PC-9 (cell line): Measurements from ENCODE around the gene SMIM11. TPM values are rescaled to one million over a fixed set of nuclear protein-coding genes. Genes with fewer than 3 reads are reported as not detected.

Experiments used
- BruUV-seq: library from RNA; stranded (reverse); fragments of 400-500 nt; replicated peaks from 2 replicates; lab custom pipeline; 2021; lab: Mats Ljungman, UMichigan
- CTCF ChIA-PET: fragments of 300-600 bp; sonication (Branson Sonifier 250); formaldehyde crosslinking; loops from one replicate; lab custom pipeline; 2022; ENCODE audit warnings: antibody characterized with exemption; lab: Charles Lee
- POLR2A ChIA-PET: fragments of 300-600 bp; sonication (Branson Sonifier 250); formaldehyde crosslinking; loops from one replicate; lab custom pipeline; 2022; ENCODE audit warnings: antibody characterized with exemption; ENCODE audit not compliant: unreplicated experiment; lab: Charles Lee
- DNase-seq, 2 experiments: peaks; one replicate each; pipeline versions ENCODE4 v3.0.0 to v3.0.0-alpha.2; 2015 to 2022; ENCODE audit warnings: mixed read lengths in 1 of 2
- H2AFZ ChIP-seq: fragments of 200-600 bp; sonication (generic); 2 replicates; pipeline ENCODE4 v1.8.1; 2017; ENCODE audit warnings: antibody characterized with exemption
- H3F3A ChIP-seq: fragments of 200-600 bp; sonication (generic); 2 replicates; pipeline ENCODE4 v1.8.1; 2017; ENCODE audit warnings: antibody characterized with exemption, mild to moderate bottlenecking, low read depth; ENCODE audit not compliant: insufficient read depth
- H3K27ac ChIP-seq: fragments of 200-600 bp; sonication (generic); 2 replicates; pipeline ENCODE4 v1.6.1; 2016; ENCODE audit warnings: mixed run types
- H3K27me3 ChIP-seq: fragments of 200-600 bp; sonication (generic); 2 replicates; pipeline ENCODE4 v1.6.1; 2016; ENCODE audit warnings: low read depth, mixed run types; ENCODE audit not compliant: insufficient read depth
- H3K36me3 ChIP-seq: fragments of 200-600 bp; sonication (generic); 2 replicates; pipeline ENCODE4 v1.6.1; 2016; ENCODE audit warnings: low read depth, mixed run types
- H3K4me1 ChIP-seq: fragments of 200-600 bp; sonication (generic); replicated peaks from 2 replicates; pipeline ENCODE4 v1.6.1; 2016; ENCODE audit warnings: mixed run types; ENCODE audit not compliant: insufficient read depth
- H3K4me2 ChIP-seq: fragments of 200-600 bp; sonication (generic); 2 replicates; pipeline ENCODE4 v1.6.1; 2017; ENCODE audit warnings: mixed run types
- H3K4me3 ChIP-seq: fragments of 200-600 bp; sonication (generic); 2 replicates; pipeline ENCODE4 v1.6.1; 2016; ENCODE audit warnings: mixed run types
- H3K79me2 ChIP-seq: fragments of 200-600 bp; sonication (generic); 2 replicates; pipeline ENCODE4 v1.6.1; 2017; ENCODE audit warnings: low read depth, mixed run types
- H3K9me2 ChIP-seq: fragments of 200-600 bp; sonication (generic); 2 replicates; pipeline ENCODE4 v1.8.1; 2017; ENCODE audit warnings: mild to moderate bottlenecking; ENCODE audit not compliant: insufficient read depth
- H3K9me3 ChIP-seq: fragments of 200-600 bp; sonication (generic); 2 replicates; pipeline ENCODE4 v1.8.1; 2016; ENCODE audit warnings: low read depth; ENCODE audit not compliant: insufficient read depth
- H4K20me1 ChIP-seq: fragments of 200-600 bp; sonication (generic); 2 replicates; pipeline ENCODE4 v1.8.1; 2017; ENCODE audit not compliant: insufficient read depth
- EZH2 ChIP-seq: fragments of 200-600 bp; sonication (generic); IDR thresholded peaks from 2 replicates; pipeline ENCODE4 v1.8.0; 2017; ENCODE audit warnings: antibody characterized with exemption, low read depth
- intact Hi-C: fragments of 100-400 bp; cut with micrococcal nuclease; formaldehyde crosslinking; loops from one replicate; pipeline ENCODE4 v1.10.0; 2022; ENCODE audit not compliant: unreplicated experiment
- total RNA-seq: library from RNA; stranded (reverse); gene quantifications from 2 replicates; pipeline ENCODE4 v1.2.3, GENCODE V29; 2021
- TF ChIP-seq, protein P1 (sequence below): fragments of 200-600 bp; sonication (generic); conservative IDR thresholded peaks from 2 replicates; pipeline ENCODE4 v1.6.1; 2017; ENCODE audit warnings: mixed run types, antibody characterized with exemption, mild to moderate bottlenecking, moderate library complexity

The SMIM11 gene
- total RNA-seq, 1 experiment from 2014 or later = 3.1 TPM

DNA sequence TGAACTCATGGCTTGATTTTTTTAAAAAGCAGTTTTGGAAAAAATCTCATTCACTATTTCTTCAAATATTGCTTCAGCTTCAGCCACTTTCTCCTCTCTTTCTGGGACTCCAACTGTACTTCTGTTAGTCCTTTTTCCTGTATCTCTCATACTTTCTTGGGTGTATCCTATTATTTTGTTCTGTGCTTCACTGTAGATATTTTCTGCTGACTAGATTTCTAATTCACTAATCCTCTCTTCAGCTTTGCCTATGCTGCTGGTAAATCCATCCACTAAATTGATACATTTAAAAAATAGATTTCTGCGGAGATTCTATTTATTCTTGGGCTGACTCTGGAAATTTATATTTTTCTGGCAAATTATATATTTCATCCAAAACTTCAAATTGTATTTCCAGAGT lies 16.4 kb upstream of the SMIM11 start:
- CTCF ChIA-PET = no interaction called here

GRCh38 chr21:34360488-34361241 lies 14.6 kb upstream of the SMIM11 start:
- Histone ChIP-seq H3K4me1 (no peaks in the 10 kb centered on the region), H3K9me3 (no peaks in the 10 kb centered on the region), H3K4me3 (no peak overlapping the region), H2AFZ (no peak overlapping the region), H3K79me2 (no peaks in the 10 kb centered on the region), H3K36me3 (no peaks in the 10 kb centered on the region), H3K27me3 (no peaks in the 10 kb centered on the region), H3K4me2 (no peak overlapping the region), H3K9me2 (no peaks in the 10 kb centered on the region), H4K20me1 (no peaks in the 10 kb centered on the region), H3F3A (no peaks in the 10 kb centered on the region), H3K27ac (no peak overlapping the region)
- CTCF ChIA-PET = interaction anchor here (0.6 kb wide), 1 partner anchor 290 kb away, joined by 4 read pairs; no protein-coding TSS in a partner anchor
- DNase-seq = no peak
- POLR2A ChIA-PET = no interaction called here
- intact Hi-C loops = no loop called here
- no peak for TF ChIP-seq EZH2
- TF ChIP-seq, protein P1, sequence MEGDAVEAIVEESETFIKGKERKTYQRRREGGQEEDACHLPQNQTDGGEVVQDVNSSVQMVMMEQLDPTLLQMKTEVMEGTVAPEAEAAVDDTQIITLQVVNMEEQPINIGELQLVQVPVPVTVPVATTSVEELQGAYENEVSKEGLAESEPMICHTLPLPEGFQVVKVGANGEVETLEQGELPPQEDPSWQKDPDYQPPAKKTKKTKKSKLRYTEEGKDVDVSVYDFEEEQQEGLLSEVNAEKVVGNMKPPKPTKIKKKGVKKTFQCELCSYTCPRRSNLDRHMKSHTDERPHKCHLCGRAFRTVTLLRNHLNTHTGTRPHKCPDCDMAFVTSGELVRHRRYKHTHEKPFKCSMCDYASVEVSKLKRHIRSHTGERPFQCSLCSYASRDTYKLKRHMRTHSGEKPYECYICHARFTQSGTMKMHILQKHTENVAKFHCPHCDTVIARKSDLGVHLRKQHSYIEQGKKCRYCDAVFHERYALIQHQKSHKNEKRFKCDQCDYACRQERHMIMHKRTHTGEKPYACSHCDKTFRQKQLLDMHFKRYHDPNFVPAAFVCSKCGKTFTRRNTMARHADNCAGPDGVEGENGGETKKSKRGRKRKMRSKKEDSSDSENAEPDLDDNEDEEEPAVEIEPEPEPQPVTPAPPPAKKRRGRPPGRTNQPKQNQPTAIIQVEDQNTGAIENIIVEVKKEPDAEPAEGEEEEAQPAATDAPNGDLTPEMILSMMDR = no peak
- BruUV-seq = no TSS peak

More for the DNA sequence above, 16.4 kb upstream of the SMIM11 start:
- no peaks in the 10 kb centered on the region for H3K27me3 ChIP-seq
- intact Hi-C loops = no loop called here
- no peaks in the 10 kb centered on the region for H3K79me2 ChIP-seq
- DNase-seq = no peak
- no peak overlapping the region for H3K27ac ChIP-seq
- no peaks in the 10 kb centered on the region for H3F3A ChIP-seq
- no peak overlapping the region for H3K4me2 ChIP-seq
- H3K4me1 ChIP-seq = no peaks in the 10 kb centered on the region
- no peaks in the 10 kb centered on the region for H4K20me1 ChIP-seq
- no peak overlapping the region for H3K4me3 ChIP-seq
- POLR2A ChIA-PET = no interaction called here
- H3K9me2 ChIP-seq = no peaks in the 10 kb centered on the region
- BruUV-seq = no TSS peak
- no peaks in the 10 kb centered on the region for H3K9me3 ChIP-seq
- no peak overlapping the region for H2AFZ ChIP-seq
- TF ChIP-seq EZH2 = no peak
- TF ChIP-seq, protein P1 = no peak
- no peaks in the 10 kb centered on the region for H3K36me3 ChIP-seq

GRCh38 chr21:34362136-34362444 lies 13.2 kb upstream of the SMIM11 start:
- POLR2A ChIA-PET = no interaction called here
- intact Hi-C loops = loop anchor here (1.0 kb wide), 1 partner anchor 268 kb away; no protein-coding TSS in a partner anchor
- Histone ChIP-seq H3K79me2 (no peaks in the 10 kb centered on the region), H3K9me2 (no peaks in the 10 kb centered on the region), H3K4me1 (no peaks in the 10 kb centered on the region), H3K4me2 (no peak overlapping the region), H2AFZ (no peak overlapping the region), H3K36me3 (no peaks in the 10 kb centered on the region), H3F3A (no peaks in the 10 kb centered on the region), H3K4me3 (no peak overlapping the region), H3K27me3 (no peaks in the 10 kb centered on the region), H4K20me1 (no peaks in the 10 kb centered on the region), H3K27ac (no peak overlapping the region), H3K9me3 (no peaks in the 10 kb centered on the region)
- no TSS peak for BruUV-seq
- CTCF ChIA-PET = no interaction called here
- no peak for DNase-seq
- TF ChIP-seq, protein P1 = peak; percentile 21; the same call in 1 of the 2 replicates
- TF ChIP-seq EZH2 = no peak
